CD4-positive, alpha-beta memory T cell (primary cell): ENCODE results near the gene TBC1D23. TPM values are rescaled to one million over a fixed set of nuclear protein-coding genes. Genes with fewer than 3 reads are reported as not detected.

Experiments
- CTCF ChIA-PET: fragments of 350-600 bp; sonication (Branson Sonifier 250); formaldehyde crosslinking; loops from one replicate; lab custom pipeline; 2021; ENCODE audit warnings: inconsistent platforms; ENCODE audit not compliant: partially characterized antibody; lab: Charles Lee
- POLR2A ChIA-PET: fragments of 350-600 bp; sonication (Branson Sonifier 250); formaldehyde crosslinking; loops from one replicate; lab custom pipeline; 2021; ENCODE audit not compliant: partially characterized antibody; lab: Charles Lee
- DNase-seq, 5 donors: peaks; one replicate each; pipeline versions ENCODE4 v3.0.0 to v3.0.0-alpha.2; 2020 to 2022; ENCODE audit warnings: mixed read lengths in 1 of 5
- H3K27ac ChIP-seq: one replicate; pipeline ENCODE4 v1.7.0; 2013; ENCODE audit warnings: low read depth, low read length
- H3K27me3 ChIP-seq: 2 replicates; pipeline ENCODE4 v1.7.0; 2013; ENCODE audit warnings: mild to moderate bottlenecking, low read length, moderate library complexity; ENCODE audit not compliant: insufficient read depth
- H3K36me3 ChIP-seq: 2 replicates; pipeline ENCODE4 v1.7.0; 2013; ENCODE audit warnings: mild to moderate bottlenecking, low read length, moderate library complexity; ENCODE audit not compliant: insufficient read depth
- H3K4me1 ChIP-seq: 2 replicates; pipeline ENCODE4 v1.7.0; 2013; ENCODE audit warnings: mild to moderate bottlenecking, low read length, moderate library complexity; ENCODE audit not compliant: insufficient read depth
- H3K4me3 ChIP-seq, 2 donors: one replicate each; pipeline ENCODE4 v1.7.0; 2013; ENCODE audit warnings: low read length in 2 of 2, mild to moderate bottlenecking in 1 of 2
- H3K9me3 ChIP-seq, 2 donors: one replicate each; pipeline ENCODE4 v1.7.0; 2013; ENCODE audit warnings: low read length in 2 of 2, control low read depth in 1 of 2; ENCODE audit not compliant: control insufficient read depth in 1 of 2
- H3K27ac Mint-ChIP-seq, 7 donors: one replicate each; pipeline ENCODE4 v1.8.0; 2020 to 2021; ENCODE audit warnings: mixed read lengths in 7 of 7, mild to moderate bottlenecking in 6 of 7, inconsistent platforms in 3 of 7, moderate library complexity in 3 of 7
- H3K27me3 Mint-ChIP-seq, 2 donors: one replicate each; pipeline ENCODE4 v1.8.0; 2020 to 2021; ENCODE audit warnings: mixed read lengths in 2 of 2
- H3K36me3 Mint-ChIP-seq, 2 donors: one replicate each; pipeline ENCODE4 v1.8.0; 2020 to 2021; ENCODE audit warnings: mixed read lengths in 2 of 2, inconsistent platforms in 1 of 2, mild to moderate bottlenecking in 1 of 2
- H3K4me1 Mint-ChIP-seq, 4 donors: one replicate each; pipeline ENCODE4 v1.8.0; 2020 to 2021; ENCODE audit warnings: mixed read lengths in 4 of 4, mild to moderate bottlenecking in 1 of 4
- H3K4me3 Mint-ChIP-seq, 8 donors: one replicate each; pipeline ENCODE4 v1.8.0; 2020 to 2021; ENCODE audit warnings: mixed read lengths in 8 of 8, mild to moderate bottlenecking in 7 of 8, moderate library complexity in 6 of 8, inconsistent platforms in 3 of 8
- H3K9me3 Mint-ChIP-seq, 8 donors: one replicate each; pipeline ENCODE4 v1.8.0; 2020 to 2021; ENCODE audit warnings: mixed read lengths in 8 of 8, mild to moderate bottlenecking in 5 of 8, inconsistent platforms in 3 of 8, moderate library complexity in 1 of 8
- intact Hi-C: fragments of 100-400 bp; cut with micrococcal nuclease; formaldehyde crosslinking; loops from one replicate; pipeline ENCODE4 v1.15.1; 2023
- polyA plus RNA-seq, 2 donors: library from polyadenylated mRNA; unstranded; fragments of 300-500 nt; fragmentation: Illumina TruSeq; gene quantifications; one replicate each; pipeline ENCODE4 v1.2.3, GENCODE V29; 2021
- total RNA-seq, 2 experiments: library from RNA; stranded (reverse); gene quantifications; one replicate each; pipeline ENCODE4 v1.2.3, GENCODE V29; 2021

Gene TBC1D23
- total and polyA plus RNA-seq, 4 experiments from 2014 or later: 13.9 to 44.9 (median 31.1) TPM

- Histone ChIP-seq H3K9me3 (no peaks in the 10 kb centered on the region), H3K36me3 (peaks cover 14% of the 10 kb centered on the region), H3K27ac (no peak overlapping the region), H3K4me3 (no peak overlapping the region), H3K4me1 (no peaks in the 10 kb centered on the region), H3K27me3 (no peaks in the 10 kb centered on the region)
- intact Hi-C loops: no loop called here
- Mint-ChIP-seq H3K27ac (peak overlapping the region in 5 of 7 donors; percentile 5 to 48 (median 18)), H3K9me3 (no peaks in the 10 kb centered on the region), H3K36me3 (peaks cover 24 to 56% of the 10 kb centered on the region in 2 donors), H3K4me3 (no peak overlapping the region), H3K27me3 (no peaks in the 10 kb centered on the region), H3K4me1 (peaks cover 0 to 4% (median under 1%) of the 10 kb centered on the region in 4 donors)
- no peak for DNase-seq
- POLR2A ChIA-PET: no interaction called here
- CTCF ChIA-PET: no interaction called here
These were observed 28.5 kb downstream of the TBC1D23 start for GRCh38 chr3:100289339-100289738.

GRCh38 chr3:100295089-100295488 lies 34.3 kb downstream of the TBC1D23 start:
- Mint-ChIP-seq H3K4me1 (peaks cover 0 to 2% (median under 1%) of the 10 kb centered on the region in 4 donors), H3K4me3 (no peak overlapping the region), H3K9me3 (no peaks in the 10 kb centered on the region), H3K27ac (peak overlapping the region in 2 of 7 donors; percentile 39 to 43), H3K27me3 (no peaks in the 10 kb centered on the region), H3K36me3 (peaks cover 40 to 58% of the 10 kb centered on the region in 2 donors)
- POLR2A ChIA-PET: no interaction called here
- Histone ChIP-seq H3K4me1 (no peaks in the 10 kb centered on the region), H3K36me3 (peaks cover 15% of the 10 kb centered on the region), H3K27ac (no peak overlapping the region), H3K9me3 (no peaks in the 10 kb centered on the region), H3K4me3 (no peak overlapping the region), H3K27me3 (no peaks in the 10 kb centered on the region)
- intact Hi-C loops: no loop called here
- CTCF ChIA-PET: no interaction called here
- no peak for DNase-seq

GRCh38 chr3:100297784-100298183 lies 37.0 kb downstream of the TBC1D23 start:
- ChIA-PET CTCF (no interaction called here), POLR2A (no interaction called here)
- DNase-seq: no peak
- Mint-ChIP-seq H3K4me1 (peaks cover 0 to 1% (median 0%) of the 10 kb centered on the region in 4 donors), H3K36me3 (peaks cover 41 to 56% of the 10 kb centered on the region in 2 donors), H3K27me3 (no peaks in the 10 kb centered on the region), H3K4me3 (no peak overlapping the region), H3K27ac (no peak overlapping the region), H3K9me3 (no peaks in the 10 kb centered on the region)
- Histone ChIP-seq H3K4me3 (no peak overlapping the region), H3K4me1 (no peaks in the 10 kb centered on the region), H3K9me3 (no peaks in the 10 kb centered on the region), H3K36me3 (peaks cover 9% of the 10 kb centered on the region), H3K27ac (no peak overlapping the region), H3K27me3 (no peaks in the 10 kb centered on the region)
- intact Hi-C loops: no loop called here

GRCh38 chr3:100299016-100299415 lies 38.2 kb downstream of the TBC1D23 start:
- Mint-ChIP-seq H3K4me1 (peaks cover 0 to 1% (median 0%) of the 10 kb centered on the region in 4 donors), H3K4me3 (no peak overlapping the region), H3K27ac (no peak overlapping the region), H3K36me3 (peaks cover 38 to 55% of the 10 kb centered on the region in 2 donors), H3K27me3 (no peaks in the 10 kb centered on the region), H3K9me3 (no peaks in the 10 kb centered on the region)
- DNase-seq: no peak
- no peaks in the 10 kb centered on the region for H3K9me3 ChIP-seq
- intact Hi-C loops: no loop called here
- H3K27me3 ChIP-seq: no peaks in the 10 kb centered on the region
- POLR2A ChIA-PET: no interaction called here
- H3K4me1 ChIP-seq: no peaks in the 10 kb centered on the region
- CTCF ChIA-PET: no interaction called here
- H3K4me3 ChIP-seq: no peak overlapping the region
- H3K27ac ChIP-seq: no peak overlapping the region
- peaks cover 9% of the 10 kb centered on the region for H3K36me3 ChIP-seq

- no peak overlapping the region for H3K27ac Mint-ChIP-seq
- peaks cover 0 to 2% (median 0%) of the 10 kb centered on the region in 4 donors for H3K4me1 Mint-ChIP-seq
- ChIA-PET CTCF (interaction anchor here (1.1 to 1.2 kb wide), 2 partner anchors 8 to 10 kb away, joined by 3 to 4 read pairs; no protein-coding TSS in a partner anchor), POLR2A (no interaction called here)
- Histone ChIP-seq H3K9me3 (no peaks in the 10 kb centered on the region), H3K4me3 (no peak overlapping the region), H3K4me1 (no peaks in the 10 kb centered on the region), H3K36me3 (peaks cover 12% of the 10 kb centered on the region), H3K27ac (no peak overlapping the region), H3K27me3 (no peaks in the 10 kb centered on the region)
- no peak overlapping the region for H3K4me3 Mint-ChIP-seq
- intact Hi-C loops: no loop called here
- no peaks in the 10 kb centered on the region for H3K9me3 Mint-ChIP-seq
- H3K36me3 Mint-ChIP-seq: peaks cover 32 to 54% of the 10 kb centered on the region in 2 donors
- DNase-seq: no peak
- H3K27me3 Mint-ChIP-seq: no peaks in the 10 kb centered on the region
These were observed 45.9 kb downstream of the TBC1D23 start for GRCh38 chr3:100306695-100307094.

- Histone ChIP-seq H3K36me3 (peaks cover 12% of the 10 kb centered on the region), H3K4me1 (no peaks in the 10 kb centered on the region), H3K27me3 (no peaks in the 10 kb centered on the region), H3K4me3 (no peak overlapping the region), H3K9me3 (no peaks in the 10 kb centered on the region), H3K27ac (no peak overlapping the region)
- intact Hi-C loops: loop anchor here (10.0 kb wide), 1 partner anchor 404 kb away; no protein-coding TSS in a partner anchor
- Mint-ChIP-seq H3K4me3 (no peak overlapping the region), H3K27ac (peak overlapping the region in 3 of 7 donors; percentile 35 to 43 (median 38)), H3K4me1 (peaks cover 0 to 2% (median 0%) of the 10 kb centered on the region in 4 donors), H3K27me3 (no peaks in the 10 kb centered on the region), H3K9me3 (no peaks in the 10 kb centered on the region), H3K36me3 (peaks cover 23 to 44% of the 10 kb centered on the region in 2 donors)
- DNase-seq: no peak
- POLR2A ChIA-PET: no interaction called here
- CTCF ChIA-PET: interaction anchor here (1.9 kb wide), 1 partner anchor 242 kb away, joined by 5 read pairs; no protein-coding TSS in a partner anchor
These were observed 49.7 kb downstream of the TBC1D23 start for GRCh38 chr3:100310355-100310965.

- H3K4me1 ChIP-seq: no peaks in the 10 kb centered on the region
- ChIA-PET CTCF (interaction anchor here (0.6 kb wide), 1 partner anchor 957 kb away, joined by 3 read pairs; no protein-coding TSS in a partner anchor), POLR2A (no interaction called here)
- Mint-ChIP-seq H3K9me3 (no peaks in the 10 kb centered on the region), H3K27me3 (no peaks in the 10 kb centered on the region), H3K4me1 (peaks cover 0 to 2% (median 0%) of the 10 kb centered on the region in 4 donors), H3K36me3 (peaks cover 22 to 40% of the 10 kb centered on the region in 2 donors), H3K4me3 (no peak overlapping the region), H3K27ac (peak overlapping the region in 3 of 7 donors; percentile 23 to 43 (median 35))
- H3K9me3 ChIP-seq: no peaks in the 10 kb centered on the region
- intact Hi-C loops: loop anchor here (10.0 kb wide), 1 partner anchor 404 kb away; no protein-coding TSS in a partner anchor
- H3K36me3 ChIP-seq: peaks cover 12% of the 10 kb centered on the region
- H3K27ac ChIP-seq: no peak overlapping the region
- no peaks in the 10 kb centered on the region for H3K27me3 ChIP-seq
- no peak overlapping the region for H3K4me3 ChIP-seq
- DNase-seq: no peak
These were observed 50.2 kb downstream of the TBC1D23 start for GRCh38 chr3:100311011-100311410.
